Eye (tissue), 1 donor: ENCODE measurements around the gene C4B.
"Not testable (repeated sequence)": the region's sequence is repeated elsewhere in the genome, so short reads cannot be mapped to it uniquely, and the experiment has no call there.

Source experiments
- DNase-seq: peaks from one replicate; pipeline ENCODE4 v3.0.0-alpha.2; 2015

Gene C4B

GRCh38 chr6:32014547-32014946 lies at the start of gene C4B:
TSS of gene C4B (plus strand) at chr6:32014795. CDS start at chr6:32014846, 51 bp downstream.
- DNase-seq: not testable (repeated sequence)

- DNase-seq: no peak
These were observed 48.9 kb upstream of the C4B start for GRCh38 chr6:31965700-31966099.

GRCh38 chr6:31966506-31966905 lies 48.1 kb upstream of the C4B start:
- no peak for DNase-seq

- DNase-seq: no peak
These were observed 47.3 kb upstream of the C4B start for GRCh38 chr6:31966997-31967925.

DNA sequence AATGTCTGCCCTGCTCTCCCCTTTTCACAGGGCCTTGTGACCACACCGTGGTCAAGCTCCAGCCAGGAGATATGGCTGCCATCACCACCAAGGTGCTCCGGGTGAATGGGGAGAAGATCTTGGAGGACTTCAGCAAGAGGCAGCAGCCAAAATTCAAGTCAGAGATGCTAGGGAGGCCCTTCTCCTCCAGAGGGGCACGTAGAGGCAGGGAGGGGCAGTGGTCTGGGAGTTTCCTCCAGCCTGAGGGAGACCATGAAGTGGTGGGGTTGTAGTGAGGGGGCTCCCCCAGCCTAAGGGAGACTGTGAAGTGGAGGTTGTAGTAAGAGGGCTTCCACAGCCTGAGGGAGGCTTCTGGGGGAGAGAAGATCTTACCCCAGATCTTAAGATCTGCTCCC lies 46.7 kb upstream of the C4B start:
- DNase-seq: no peak

GRCh38 chr6:31968326-31968725 lies 46.3 kb upstream of the C4B start:
- no peak for DNase-seq

GRCh38 chr6:31968791-31969711 lies 45.5 kb upstream of the C4B start:
- no peak for DNase-seq

DNA sequence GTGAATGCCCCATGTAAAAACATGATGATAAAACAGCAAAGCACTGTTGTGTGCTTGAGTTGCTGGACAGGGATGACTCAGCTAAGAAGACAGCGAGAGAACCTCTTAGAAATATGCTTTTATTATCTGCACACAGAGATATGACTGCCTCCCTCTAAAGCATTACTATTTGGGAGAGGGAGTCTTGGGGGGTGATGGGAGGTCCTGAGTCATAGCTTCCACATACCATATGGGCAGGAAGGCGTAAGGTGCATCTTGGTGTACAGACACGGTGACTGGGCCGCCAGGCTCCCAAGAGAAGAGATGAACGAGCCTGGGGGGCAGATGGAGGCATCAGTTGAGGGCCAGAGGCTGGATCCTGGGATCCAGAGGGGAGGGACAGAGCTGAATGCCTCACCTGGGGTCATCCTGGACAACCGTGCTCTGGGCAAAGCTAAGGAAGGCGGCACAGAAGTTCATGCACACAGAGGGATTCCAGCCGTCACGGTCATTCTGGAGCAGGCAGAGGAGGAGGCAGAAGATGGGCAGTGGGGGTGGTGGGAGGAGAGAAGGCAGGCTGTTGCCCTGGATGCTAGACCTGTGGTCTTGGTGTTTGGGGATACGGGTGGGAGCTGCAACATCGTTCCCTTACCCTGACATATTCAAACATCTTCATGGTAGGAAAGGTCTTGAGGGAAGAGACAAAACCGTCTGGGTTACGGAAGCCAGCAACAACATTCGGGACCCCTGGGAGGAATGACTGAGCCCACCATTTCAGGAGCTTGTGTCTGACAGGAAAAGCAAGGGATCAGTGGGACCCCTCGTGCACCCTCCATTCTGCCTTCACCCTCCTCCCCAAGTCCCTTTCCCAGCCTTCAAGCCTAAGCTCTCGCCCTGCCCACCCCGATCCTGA lies 44.6 kb upstream of the C4B start:
- no peak for DNase-seq

DNA sequence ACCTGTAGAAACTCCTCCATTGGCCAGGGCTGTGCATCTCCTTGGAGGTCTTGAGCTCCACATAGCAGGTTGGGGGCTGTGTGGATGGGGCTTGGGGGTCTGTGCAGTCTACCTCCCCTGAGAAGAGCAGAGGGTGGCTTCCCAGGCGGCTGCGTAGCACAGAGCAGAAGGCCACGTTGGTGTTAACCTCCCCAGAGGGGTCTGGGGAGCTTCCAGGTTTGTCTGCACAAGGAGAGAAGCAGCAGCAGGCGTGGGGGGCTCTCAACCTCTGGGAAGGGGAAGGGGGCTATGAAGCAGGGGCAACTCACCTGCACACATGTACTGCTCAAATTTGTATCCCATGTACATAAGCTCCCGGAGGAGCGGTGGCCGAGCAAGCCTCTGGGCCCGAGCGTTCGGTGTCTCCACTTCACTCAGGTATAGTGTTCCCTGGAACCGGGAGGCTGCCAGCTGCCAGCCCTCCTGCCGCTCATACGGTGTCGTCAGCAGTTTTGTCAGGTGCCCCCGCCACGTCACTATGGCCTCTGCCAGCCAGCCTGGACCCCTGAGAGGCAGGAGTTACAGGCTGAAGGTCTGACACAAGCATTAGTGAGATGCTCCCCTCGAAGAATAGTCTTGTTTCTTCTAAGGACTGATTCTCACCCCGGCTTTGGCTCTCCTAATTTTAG lies 43.9 kb upstream of the C4B start:
- no peak for DNase-seq

- no peak for DNase-seq
These were observed 43.2 kb upstream of the C4B start for GRCh38 chr6:31971279-31971992.

DNA sequence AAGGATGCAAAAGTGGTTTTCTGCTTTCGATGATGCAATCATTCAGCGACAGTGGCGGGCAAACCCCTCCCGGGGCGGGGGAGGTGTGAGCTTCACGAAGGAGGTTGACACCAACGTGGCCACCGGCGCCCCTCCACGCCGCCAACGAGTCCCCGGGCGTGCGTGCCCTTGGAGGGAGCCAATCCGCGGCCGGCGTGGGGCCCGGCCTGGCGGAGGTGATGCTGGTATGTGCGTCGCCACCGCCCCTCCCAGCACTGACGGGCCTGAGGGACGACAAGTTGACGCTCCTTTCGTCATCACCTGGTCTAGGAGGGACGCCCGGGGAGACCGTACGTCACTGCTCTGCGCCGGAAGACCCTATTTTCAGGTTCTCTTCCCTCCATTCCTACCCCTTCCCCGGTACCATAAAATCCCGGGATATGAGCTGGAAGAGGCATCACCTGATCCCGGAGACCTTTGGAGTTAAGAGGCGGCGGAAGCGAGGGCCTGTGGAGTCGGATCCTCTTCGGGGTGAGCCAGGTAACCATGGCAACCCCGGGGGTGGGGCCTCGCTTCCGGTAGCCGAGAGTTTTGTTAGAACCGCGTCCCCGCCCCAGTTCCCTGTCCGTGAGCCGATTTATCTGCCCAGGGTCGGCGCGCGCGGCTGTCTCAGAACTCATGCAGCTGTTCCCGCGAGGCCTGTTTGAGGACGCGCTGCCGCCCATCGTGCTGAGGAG lies 42.4 kb upstream of the C4B start, which contains the start of gene DXO:
Gene DXO, minus strand, starts transcription at position 146 of the 716 bp plus-strand sequence. CDS start 463 bp downstream, outside the sequence.
- DNase-seq: peak; percentile 99

DNA sequence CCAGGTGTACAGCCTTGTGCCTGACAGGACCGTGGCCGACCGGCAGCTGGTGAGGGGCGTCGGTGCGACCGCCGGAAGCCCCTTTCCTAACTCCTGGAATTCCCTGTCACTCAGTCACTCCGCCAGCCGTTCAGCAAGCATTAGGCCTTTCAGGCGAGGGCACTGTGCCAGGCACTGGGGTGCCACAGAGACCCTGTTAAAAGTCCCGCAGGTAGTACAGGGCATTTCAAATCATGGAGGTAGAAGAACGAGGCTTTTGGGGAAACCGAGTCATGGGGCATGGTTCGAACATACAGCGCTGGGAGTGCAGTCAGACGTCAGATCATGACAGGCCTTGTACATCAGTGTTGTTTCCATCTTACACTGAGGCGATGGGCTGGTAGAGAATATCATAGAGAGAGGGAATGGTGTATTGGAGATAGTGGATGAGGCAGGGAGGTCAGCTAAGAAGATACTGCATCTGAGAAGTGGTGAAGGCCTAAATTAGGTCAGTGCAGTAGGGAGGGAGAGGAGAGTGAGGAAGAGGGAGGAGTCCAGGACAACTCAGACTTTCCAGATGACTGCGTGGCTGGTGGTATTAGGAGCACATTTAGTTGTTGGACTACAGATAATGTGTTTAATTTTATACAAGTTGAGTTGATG lies 41.8 kb upstream of the C4B start:
- DNase-seq: peak; percentile 33

- not testable (repeated sequence) for DNase-seq
These were observed 38.5 kb upstream of the C4B start for GRCh38 chr6:31976065-31976464.

- no peak for DNase-seq
These were observed 36.7 kb upstream of the C4B start for GRCh38 chr6:31977816-31978431.

GRCh38 chr6:31978831-31979230 lies 35.8 kb upstream of the C4B start:
- no peak for DNase-seq

GRCh38 chr6:31979238-31979898 lies 35.2 kb upstream of the C4B start:
- DNase-seq: no peak

- not testable (repeated sequence) for DNase-seq
These were observed 34.3 kb upstream of the C4B start for GRCh38 chr6:31980195-31980876.

GRCh38 chr6:31980998-31981397 lies 33.6 kb upstream of the C4B start:
- DNase-seq: not testable (repeated sequence)
